NAMALWA (cell line): ENCODE data around the gene CA10.

Source experiments
- DNase-seq: peaks from one replicate; pipeline ENCODE4 v3.0.0-alpha.2; 2015; ENCODE audit warnings: low spot score

The CA10 gene

DNA sequence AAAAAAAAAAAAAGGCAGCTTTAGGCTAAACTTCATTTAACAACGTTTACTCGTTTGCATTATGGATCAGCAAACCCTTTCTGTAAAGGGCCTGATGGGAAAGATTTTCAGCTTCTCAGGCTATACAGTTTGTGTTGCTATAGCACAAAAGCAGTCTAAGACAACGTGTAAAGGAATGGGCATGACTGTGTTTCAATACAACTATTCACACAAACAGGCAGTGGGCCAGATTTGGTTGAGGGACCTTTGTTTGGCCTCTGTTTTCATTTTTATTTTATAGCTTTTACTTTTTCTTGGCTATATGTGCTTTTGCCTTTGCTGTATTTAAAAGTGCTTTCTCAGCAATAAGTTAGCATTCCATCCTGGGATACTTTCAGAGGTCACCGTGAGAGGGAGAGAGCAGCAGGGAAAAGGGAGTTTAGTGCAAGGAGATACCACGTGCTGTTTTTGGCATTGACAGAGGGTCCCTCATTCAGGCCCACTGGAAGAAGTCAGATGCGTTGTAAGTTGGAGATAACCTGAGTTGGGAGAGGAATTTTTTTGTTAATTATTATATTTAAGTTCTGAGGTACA is 562.6 kb downstream of the CA10 start:
- no peak for DNase-seq

GRCh38 chr17:51590071-51590656 is 568.4 kb downstream of the CA10 start:
- DNase-seq: no peak

DNA sequence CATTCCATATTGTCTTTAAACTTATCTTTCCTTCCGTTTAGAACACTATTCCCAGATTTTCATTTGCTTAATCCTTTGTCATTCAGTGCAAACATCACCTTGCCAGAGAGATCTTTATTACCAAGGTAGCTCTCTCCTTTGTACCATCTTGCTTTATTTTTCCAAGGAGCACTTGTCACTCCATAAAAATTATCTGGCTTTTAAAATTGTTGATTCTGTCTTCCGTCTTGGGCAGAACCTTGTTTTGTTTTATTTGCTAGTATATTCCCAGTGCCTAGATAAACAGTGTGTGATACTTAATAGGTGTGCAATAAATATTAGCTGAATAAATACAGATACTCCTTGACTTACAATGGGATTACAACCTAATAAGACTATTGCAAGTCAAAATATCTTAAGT is 570.5 kb downstream of the CA10 start:
- no peak for DNase-seq

- no peak for DNase-seq
These were observed 571.0 kb downstream of the CA10 start for GRCh38 chr17:51587516-51587915.

DNA sequence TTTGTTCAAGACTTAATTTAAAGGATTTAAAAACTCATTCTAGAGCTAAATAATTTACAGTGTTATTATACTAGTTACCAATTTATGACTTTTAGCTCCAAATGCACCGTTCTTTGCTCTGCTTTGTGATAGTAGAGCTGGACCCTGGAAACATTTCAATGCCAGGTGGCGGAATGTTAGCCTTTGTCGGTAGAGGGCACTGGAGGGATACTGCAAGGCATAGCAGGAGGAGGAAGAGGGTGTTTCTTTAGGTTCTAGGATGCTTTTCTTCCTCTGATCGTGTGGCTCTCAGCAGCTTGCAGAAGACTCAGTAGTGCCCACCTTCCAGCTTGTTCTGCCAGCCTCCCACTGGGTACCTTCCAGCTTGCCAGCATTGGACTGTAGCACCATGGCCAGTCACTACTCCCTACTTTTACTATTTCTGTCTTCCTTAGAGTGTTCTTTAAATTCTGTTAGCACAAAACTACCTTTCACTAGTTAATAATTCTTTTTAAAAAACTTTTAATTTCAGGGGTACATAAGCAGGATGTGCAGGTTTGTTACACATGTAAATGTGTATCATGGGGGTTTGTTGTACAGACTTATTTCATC is 572.9 kb downstream of the CA10 start:
- peak; percentile 59 for DNase-seq

DNA sequence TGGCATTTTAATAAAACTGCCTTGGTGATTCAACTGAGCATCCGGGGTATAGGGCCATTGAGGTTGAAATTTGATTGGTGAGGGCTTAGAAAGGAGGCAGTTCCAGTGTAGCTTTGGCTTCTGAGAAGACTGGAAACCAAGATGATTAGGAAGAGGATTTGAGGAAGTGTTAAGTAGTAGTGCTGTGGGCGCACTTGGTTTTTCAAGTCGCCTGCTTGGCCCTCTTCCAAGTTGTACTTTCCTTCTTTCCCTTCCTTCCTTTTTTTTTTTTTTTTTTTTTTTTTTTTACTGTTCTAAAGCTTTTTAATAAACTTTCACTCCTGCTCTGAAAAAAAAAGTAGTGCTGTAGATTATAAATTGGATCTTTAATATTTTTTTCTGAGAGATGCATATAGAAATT is 577.6 kb downstream of the CA10 start:
- DNase-seq: no peak
